Astrocyte of the spinal cord (primary cell): ENCODE results near the gene PPP2R3B.

Experiments used
- DNase-seq: peaks from one replicate; pipeline ENCODE4 v3.0.0; 2011; ENCODE audit warnings: low read depth, low spot score
- H3K4me3 ChIP-seq: 2 replicates; pipeline ENCODE4 v1.5.1; 2011; ENCODE audit warnings: low read depth, mild to moderate bottlenecking, low read length, moderate library complexity
- CTCF ChIP-seq: IDR thresholded peaks from 2 replicates; pipeline ENCODE4 v1.5.1; 2012; ENCODE audit warnings: low read depth, mild to moderate bottlenecking, low read length, inconsistent platforms
- in situ Hi-C: cut with HindIII; loops from 2 replicates; pipeline ENCODE4 v1.10.0; 2017; ENCODE audit warnings: low sequenced_read_pairs

The PPP2R3B gene

GRCh38 chrX:349196-349595 is 37.5 kb downstream of the PPP2R3B start:
- no peak for DNase-seq
- TF ChIP-seq CTCF, result no peak
- in situ Hi-C loops, result no loop called here
- H3K4me3 ChIP-seq, result no peak overlapping the region

- no peak for DNase-seq
- no peak for TF ChIP-seq CTCF
- H3K4me3 ChIP-seq, result no peak overlapping the region
- in situ Hi-C loops, result no loop called here
These were observed 38.1 kb downstream of the PPP2R3B start for GRCh38 chrX:348461-349117.

- in situ Hi-C loops, result no loop called here
These were observed 39.2 kb downstream of the PPP2R3B start for GRCh38 chrX:347351-348117.

GRCh38 chrX:346034-346813 is 40.5 kb downstream of the PPP2R3B start:
- DNase-seq, result no peak
- H3K4me3 ChIP-seq, result no peak overlapping the region
- TF ChIP-seq CTCF, result no peak
- in situ Hi-C loops, result no loop called here

More at GRCh38 chrX:347351-348117, 39.2 kb downstream of the PPP2R3B start:
- TF ChIP-seq CTCF, result no peak
- DNase-seq, result no peak
- H3K4me3 ChIP-seq, result no peak overlapping the region

GRCh38 chrX:345020-345925 is 41.4 kb downstream of the PPP2R3B start:
- H3K4me3 ChIP-seq, result no peak overlapping the region
- in situ Hi-C loops, result no loop called here
- no peak for DNase-seq
- no peak for TF ChIP-seq CTCF

GRCh38 chrX:344371-344901 is 42.3 kb downstream of the PPP2R3B start:
- no peak for DNase-seq
- in situ Hi-C loops, result no loop called here
- no peak for TF ChIP-seq CTCF
- H3K4me3 ChIP-seq, result no peak overlapping the region
